Peyer's patch (tissue), 4 donors: ENCODE data around the gene FMOD. TPM values are rescaled to one million over a fixed set of nuclear protein-coding genes. Genes with fewer than 3 reads are reported as not detected.

ENCODE experiments used
- DNase-seq, 3 donors: peaks; one replicate each; pipeline ENCODE4 v3.0.0-alpha.2; 2017 to 2019
- H3K27ac ChIP-seq, 4 donors: fragments of 200-600 bp; sonication (generic); one replicate each; pipeline ENCODE4 v1.5.1; 2016 to 2019
- H3K27me3 ChIP-seq, 2 donors: fragments of 200-600 bp; sonication (generic); one replicate each; pipeline ENCODE4 v1.5.1; 2019
- H3K36me3 ChIP-seq, 3 donors: fragments of 200-600 bp; sonication (generic); one replicate each; pipeline ENCODE4 v1.5.1; 2016 to 2019
- H3K4me1 ChIP-seq, 4 donors: fragments of 200-600 bp; sonication (generic); one replicate each; pipeline ENCODE4 v1.5.1; 2016 to 2019
- H3K4me3 ChIP-seq, 4 donors: fragments of 200-600 bp; sonication (generic); 1 replicate in 3 of 4; 2 replicates in 1 of 4; pipeline ENCODE4 v1.5.1; 2016 to 2019; ENCODE audit warnings: mild to moderate bottlenecking in 1 of 4
- H3K9me3 ChIP-seq, 4 donors: fragments of 200-600 bp; sonication (generic); one replicate each; pipeline ENCODE4 v1.5.1; 2016 to 2019; ENCODE audit warnings: mild to moderate bottlenecking in 1 of 4
- CTCF ChIP-seq, 6 experiments: fragments of 450-650 bp in 4 of 6; fragments of 200-600 bp in 2 of 6; sonication (generic) in 1 of 6; IDR thresholded peaks; one replicate each; pipeline ENCODE4 v1.5.1; 2017 to 2019; ENCODE audit warnings: antibody characterized with exemption in 6 of 6, mild to moderate bottlenecking in 3 of 6, moderate library complexity in 1 of 6
- POLR2A ChIP-seq, 2 donors: fragments of 450-650 bp; IDR thresholded peaks; one replicate each; pipeline ENCODE4 v1.5.1; 2017; ENCODE audit warnings: antibody characterized with exemption in 2 of 2, mild to moderate bottlenecking in 2 of 2, moderate library complexity in 2 of 2
- total RNA-seq, 4 donors: library from RNA; depleted of rRNA; stranded (reverse); fragments of >200 nt; gene quantifications; one replicate each; pipeline ENCODE4 v1.1.0, GENCODE V29; 2016

FMOD gene
- total RNA-seq, 4 donors from 2014 or later = 10.5 to 33.8 (median 12.2) TPM

- Histone ChIP-seq H3K9me3 (no peaks in the 10 kb centered on the region), H3K27ac (no peak overlapping the region), H3K4me3 (no peak overlapping the region), H3K27me3 (no peaks in the 10 kb centered on the region), H3K36me3 (no peaks in the 10 kb centered on the region), H3K4me1 (peaks cover 0 to 5% (median 0%) of the 10 kb centered on the region in 4 donors)
- DNase-seq = no peak
- TF ChIP-seq POLR2A (IDR thresholded peaks at IDR 0.05) (no peak), CTCF (IDR thresholded peaks at IDR 0.05) (no peak)
These were observed 1.8 kb downstream of the FMOD start for GRCh38 chr1:203349166-203349565.

GRCh38 chr1:203346769-203347102 lies 4.2 kb downstream of the FMOD start:
- Histone ChIP-seq H3K27me3 (no peaks in the 10 kb centered on the region), H3K4me1 (peaks cover 0 to 9% (median 0%) of the 10 kb centered on the region in 4 donors), H3K4me3 (no peak overlapping the region), H3K27ac (no peak overlapping the region), H3K9me3 (no peaks in the 10 kb centered on the region), H3K36me3 (no peaks in the 10 kb centered on the region)
- DNase-seq = no peak
- TF ChIP-seq POLR2A (IDR thresholded peaks at IDR 0.05) (no peak), CTCF (IDR thresholded peaks at IDR 0.05) (no peak)

- DNase-seq = no peak
- no peak for TF ChIP-seq CTCF (IDR thresholded peaks at IDR 0.05)
- no peak for TF ChIP-seq POLR2A (IDR thresholded peaks at IDR 0.05)
- Histone ChIP-seq H3K9me3 (no peaks in the 10 kb centered on the region), H3K4me3 (no peak overlapping the region), H3K4me1 (peaks cover 0 to 5% (median 0%) of the 10 kb centered on the region in 4 donors), H3K27ac (no peak overlapping the region), H3K27me3 (no peaks in the 10 kb centered on the region), H3K36me3 (no peaks in the 10 kb centered on the region)
These were observed 4.7 kb downstream of the FMOD start for GRCh38 chr1:203346060-203346768.

GRCh38 chr1:203343956-203344754 lies 6.8 kb downstream of the FMOD start:
- TF ChIP-seq POLR2A (IDR thresholded peaks at IDR 0.05) (no peak), CTCF (IDR thresholded peaks at IDR 0.05) (no peak)
- H3K27ac ChIP-seq = no peak overlapping the region

GRCh38 chr1:203342192-203342940 lies 8.6 kb downstream of the FMOD start:
- peaks cover 0 to 5% (median 0%) of the 10 kb centered on the region in 4 donors for H3K4me1 ChIP-seq
- peak in 2 of 3 donors; percentile 53 to 84 for DNase-seq

More at GRCh38 chr1:203343956-203344754, 6.8 kb downstream of the FMOD start:
- Histone ChIP-seq H3K4me1 (peaks cover 0 to 5% (median 0%) of the 10 kb centered on the region in 4 donors), H3K27me3 (no peaks in the 10 kb centered on the region), H3K9me3 (no peaks in the 10 kb centered on the region), H3K4me3 (no peak overlapping the region), H3K36me3 (no peaks in the 10 kb centered on the region)
- DNase-seq = no peak

More at GRCh38 chr1:203342192-203342940, 8.6 kb downstream of the FMOD start:
- H3K36me3 ChIP-seq = no peaks in the 10 kb centered on the region
- H3K9me3 ChIP-seq = no peaks in the 10 kb centered on the region
- H3K27me3 ChIP-seq = no peaks in the 10 kb centered on the region
- peak; percentile 67 to 83 (median 72) for TF ChIP-seq CTCF (IDR thresholded peaks at IDR 0.05)
- TF ChIP-seq POLR2A (IDR thresholded peaks at IDR 0.05) = no peak
- no peak overlapping the region for H3K27ac ChIP-seq
- H3K4me3 ChIP-seq = no peak overlapping the region
